ENCODE results near the gene HOXA7. TPM values are rescaled to one million over a fixed set of nuclear protein-coding genes. Genes with fewer than 3 reads are reported as not detected.
A peak's percentile ranks its signal among the peaks of the same experiment; 100 is the strongest.

HOXA7 gene
- total and polyA plus RNA-seq, 8 donors, result 0.98 to 34.8 (median 1.2) TPM; not detected in 1

- H3K4me1 ChIP-seq, result peaks cover 0 to 44% (median 13%) of the 10 kb centered on the region in 4 donors
- no peak for DNase-seq
- H3K4me3 ChIP-seq, result peak overlapping the region; percentile 54 to 67 (median 64)
- no peak for TF ChIP-seq POLR2AphosphoS5 (IDR thresholded peaks at IDR 0.05)
- TF ChIP-seq POLR2A (IDR thresholded peaks at IDR 0.05), result no peak
- no peak for TF ChIP-seq EP300 (IDR thresholded peaks at IDR 0.05)
- TF ChIP-seq CTCF (IDR thresholded peaks at IDR 0.05), result no peak
- WGBS, 5 donors, result 61 to 80% (median 70%) methylated on average over 18 of the region's 18 CpGs
- peaks cover 0 to 5% (median 0%) of the 10 kb centered on the region in 4 donors for H3K36me3 ChIP-seq
- intact Hi-C loops (cut with DNase I; ENCODE audit: low total_unique reads), result no loop called here
- peak overlapping the region; percentile 87 to 99 (median 94) for H3K27ac ChIP-seq
- H3K27me3 ChIP-seq, result peaks cover 0 to 92% (median 64%) of the 10 kb centered on the region in 3 donors
- peaks cover 0 to 16% (median 0%) of the 10 kb centered on the region in 4 donors for H3K9me3 ChIP-seq
These were observed 15.1 kb downstream of the HOXA7 start for GRCh38 chr7:27141137-27141922.

GRCh38 chr7:27140126-27140857, 16.2 kb downstream of the HOXA7 start:
- TF ChIP-seq POLR2A (IDR thresholded peaks at IDR 0.05), result no peak
- no peak for TF ChIP-seq POLR2AphosphoS5 (IDR thresholded peaks at IDR 0.05)
- no peak for TF ChIP-seq EP300 (IDR thresholded peaks at IDR 0.05)
- TF ChIP-seq CTCF (IDR thresholded peaks at IDR 0.05), result no peak
- Histone ChIP-seq H3K27me3 (peaks cover 0 to 92% (median 67%) of the 10 kb centered on the region in 3 donors), H3K27ac (peak overlapping the region; percentile 18 to 99 (median 94)), H3K9me3 (peaks cover 0 to 16% (median 0%) of the 10 kb centered on the region in 4 donors), H3K4me1 (peaks cover 0 to 53% (median 22%) of the 10 kb centered on the region in 4 donors), H3K36me3 (peaks cover 0 to 5% (median 0%) of the 10 kb centered on the region in 4 donors), H3K4me3 (peak overlapping the region; percentile 8 to 67 (median 56))
- intact Hi-C loops (cut with DNase I; ENCODE audit: low total_unique reads), result no loop called here
- DNase-seq, result no peak
- WGBS, 5 donors, result 63 to 78% (median 67%) methylated on average over 15 of the region's 15 CpGs

- 29 to 53% (median 43%) methylated on average over 38 to 53 of the region's 53 CpGs for WGBS, 5 donors
- peak overlapping the region; percentile 38 to 67 (median 56) for H3K4me3 ChIP-seq
- peaks cover 0 to 10% (median 0%) of the 10 kb centered on the region in 4 donors for H3K9me3 ChIP-seq
- peaks cover 0 to 92% (median 61%) of the 10 kb centered on the region in 3 donors for H3K27me3 ChIP-seq
- peak overlapping the region; percentile 57 to 99 (median 94) for H3K27ac ChIP-seq
- intact Hi-C loops (cut with DNase I; ENCODE audit: low total_unique reads), result no loop called here
- H3K36me3 ChIP-seq, result peaks cover 0 to 5% (median 0%) of the 10 kb centered on the region in 4 donors
- H3K4me1 ChIP-seq, result peaks cover 0 to 53% (median 25%) of the 10 kb centered on the region in 4 donors
- no peak for TF ChIP-seq CTCF (IDR thresholded peaks at IDR 0.05)
- no peak for DNase-seq
These were observed 16.9 kb downstream of the HOXA7 start for GRCh38 chr7:27139334-27140125.

- peaks cover 0 to 52% (median 28%) of the 10 kb centered on the region in 4 donors for H3K4me1 ChIP-seq
- H3K4me3 ChIP-seq, result peak overlapping the region; percentile 38 to 67 (median 56)
- H3K27ac ChIP-seq, result peak overlapping the region; percentile 57 to 99 (median 94)
- no peak for DNase-seq
- H3K27me3 ChIP-seq, result peaks cover 0 to 92% (median 55%) of the 10 kb centered on the region in 3 donors
- WGBS, 5 donors, result 50 to 81% (median 71%) methylated on average over 11 of the region's 11 CpGs
- peaks cover 0 to 4% (median 0%) of the 10 kb centered on the region in 4 donors for H3K9me3 ChIP-seq
- intact Hi-C loops (cut with DNase I; ENCODE audit: low total_unique reads), result no loop called here
- peaks cover 0 to 5% (median 0%) of the 10 kb centered on the region in 4 donors for H3K36me3 ChIP-seq
- TF ChIP-seq CTCF (IDR thresholded peaks at IDR 0.05) (no peak), POLR2AphosphoS5 (IDR thresholded peaks at IDR 0.05) (no peak), EP300 (IDR thresholded peaks at IDR 0.05) (no peak), POLR2A (IDR thresholded peaks at IDR 0.05) (no peak)
These were observed 17.5 kb downstream of the HOXA7 start for GRCh38 chr7:27138985-27139333.
